Measurements from ENCODE around the gene ARAP2.

GRCh38 chr4:36213977-36214376, 30.3 kb downstream of the ARAP2 start:
- TF ChIP-seq CTCF (conservative IDR thresholded peaks at IDR 0.05 in 1 of 2, IDR thresholded peaks at IDR 0.05 in 1 of 2; ENCODE audit: extremely low read depth in 1 of 2, insufficient read depth in 1 of 2, low read depth in 1 of 2, low read length in 2 of 2) (no peak), EZH2 (IDR thresholded peaks at IDR 0.05; ENCODE audit: borderline replicate concordance, low read length) (no peak)

Measured in mammary epithelial cell (primary cell).